IMR-90 (cell line): ENCODE measurements around the gene ST3GAL3. TPM values are rescaled to one million over a fixed set of nuclear protein-coding genes. Genes with fewer than 3 reads are reported as not detected.
A peak's percentile ranks its signal among the peaks of the same experiment; 100 is the strongest.

Experiments used
- ATAC-seq: fragments of 200-7000 bp; cut with Tn5 transposase; 2 replicates; pipeline ENCODE4 v1.9.1; 2020; ENCODE audit warnings: low read depth, mild to moderate bottlenecking, moderate library complexity
- BruUV-seq: library from RNA; stranded (reverse); fragments of 400-500 nt; replicated peaks from 2 replicates; lab custom pipeline; 2021; lab: Mats Ljungman, UMichigan
- CTCF ChIA-PET: fragments of 300-600 bp; formaldehyde crosslinking; extraction: SDS; loops from one replicate; lab custom pipeline; 2021; ENCODE audit warnings: antibody characterized with exemption; lab: Yijun Ruan, JAX
- POLR2A ChIA-PET: fragments of 300-600 bp; sonication (Branson Sonifier 250); formaldehyde crosslinking; loops from one replicate; lab custom pipeline; 2022; ENCODE audit warnings: antibody characterized with exemption; ENCODE audit not compliant: unreplicated experiment; lab: Charles Lee
- DNase-seq: peaks from one replicate; pipeline ENCODE4 v3.0.0; 2013
- H2AFZ ChIP-seq: replicated peaks from 2 replicates; pipeline ENCODE3; 2013; ENCODE audit warnings: low read length, mild to moderate bottlenecking; ENCODE audit not compliant: poor library complexity
- H2AK5ac ChIP-seq: 2 replicates; pipeline ENCODE4 v1.6.1; 2013; ENCODE audit warnings: low read depth, low read length, inconsistent platforms
- H2AK9ac ChIP-seq: replicated peaks from 2 replicates; pipeline ENCODE3; 2013; ENCODE audit warnings: mild to moderate bottlenecking, low read depth, low read length, moderate library complexity; ENCODE audit not compliant: poor library complexity
- H2BK120ac ChIP-seq: 2 replicates; pipeline ENCODE4 v1.6.1; 2013; ENCODE audit warnings: low read depth, low read length, inconsistent platforms
- H2BK15ac ChIP-seq: 3 replicates; pipeline ENCODE4 v1.6.1; 2013; ENCODE audit warnings: low read depth, low read length, inconsistent platforms
- H2BK20ac ChIP-seq: 2 replicates; pipeline ENCODE4 v1.6.1; 2013; ENCODE audit warnings: low read depth, mild to moderate bottlenecking, inconsistent platforms, low read length, moderate library complexity
- H2BK5ac ChIP-seq: 2 replicates; pipeline ENCODE4 v1.6.1; 2013; ENCODE audit warnings: mild to moderate bottlenecking, low read depth, low read length, inconsistent platforms; ENCODE audit not compliant: poor library complexity, severe bottlenecking
- H3K14ac ChIP-seq: replicated peaks from 2 replicates; pipeline ENCODE4 v1.6.1; 2013; ENCODE audit warnings: low read depth, low read length, inconsistent platforms
- H3K18ac ChIP-seq: 2 replicates; pipeline ENCODE4 v1.6.1; 2013; ENCODE audit warnings: low read depth, low read length, control low read depth
- H3K23ac ChIP-seq: 2 replicates; pipeline ENCODE4 v1.6.1; 2013; ENCODE audit warnings: low read depth, low read length, inconsistent platforms
- H3K27ac ChIP-seq: 2 replicates; pipeline ENCODE4 v1.5.1; 2013; ENCODE audit warnings: mild to moderate bottlenecking, control low read depth, low read length; ENCODE audit not compliant: insufficient read depth
- H3K27me3 ChIP-seq: 2 replicates; pipeline ENCODE4 v1.6.1; 2013; ENCODE audit warnings: low read length; ENCODE audit not compliant: control insufficient read depth, insufficient read depth
- H3K36me3 ChIP-seq: 2 replicates; pipeline ENCODE4 v1.6.1; 2013; ENCODE audit warnings: low read length, mixed read lengths; ENCODE audit not compliant: control insufficient read depth, insufficient read depth
- H3K4ac ChIP-seq: 2 replicates; pipeline ENCODE4 v1.6.1; 2013; ENCODE audit warnings: low read depth, low read length, inconsistent platforms
- H3K4me1 ChIP-seq: 2 replicates; pipeline ENCODE4 v1.6.1; 2013; ENCODE audit warnings: low read length, mixed read lengths; ENCODE audit not compliant: control insufficient read depth, insufficient read depth
- H3K4me2 ChIP-seq: 2 replicates; pipeline ENCODE4 v1.6.1; 2013; ENCODE audit warnings: low read depth, mild to moderate bottlenecking, control low read depth, low read length, moderate library complexity
- H3K4me3 ChIP-seq: 2 replicates; pipeline ENCODE4 v1.5.1; 2013; ENCODE audit warnings: low read depth, mild to moderate bottlenecking, control low read depth, low read length, moderate library complexity; ENCODE audit not compliant: insufficient read depth
- H3K56ac ChIP-seq: 2 replicates; pipeline ENCODE4 v1.6.1; 2013; ENCODE audit warnings: low read length, inconsistent platforms; ENCODE audit not compliant: insufficient read depth; ENCODE audit errors: extremely low read depth
- H3K79me1 ChIP-seq, 2 experiments: 2 replicates each; pipeline ENCODE4 v1.6.1; 2013; ENCODE audit warnings: low read length in 2 of 2, inconsistent platforms in 1 of 2, low read depth in 1 of 2
- H3K9ac ChIP-seq: 2 replicates; pipeline ENCODE4 v1.6.1; 2013; ENCODE audit warnings: low read depth, low read length, control low read depth
- H3K9me1 ChIP-seq: 2 replicates; pipeline ENCODE4 v1.6.1; 2013; ENCODE audit warnings: low read length, inconsistent platforms; ENCODE audit not compliant: insufficient read depth
- H3K9me3 ChIP-seq: 2 replicates; pipeline ENCODE4 v1.6.1; 2013; ENCODE audit warnings: low read length; ENCODE audit not compliant: control insufficient read depth, insufficient read depth
- H4K20me1 ChIP-seq: 2 replicates; pipeline ENCODE4 v1.6.1; 2013; ENCODE audit warnings: low read length, inconsistent platforms; ENCODE audit not compliant: insufficient read depth
- H4K5ac ChIP-seq: 2 replicates; pipeline ENCODE4 v1.6.1; 2013; ENCODE audit warnings: mild to moderate bottlenecking, low read depth, low read length, control low read depth
- H4K8ac ChIP-seq, 2 experiments: 2 replicates each; pipeline ENCODE4 v1.6.1; 2013; ENCODE audit warnings: low read depth in 2 of 2, low read length in 2 of 2, control low read depth in 1 of 2, inconsistent platforms in 1 of 2
- H4K91ac ChIP-seq: 2 replicates; pipeline ENCODE4 v1.6.1; 2013; ENCODE audit warnings: low read depth, low read length, inconsistent platforms; ENCODE audit not compliant: insufficient read depth
- ELK1 ChIP-seq: fragments of 150-350 bp; IDR thresholded peaks from 2 replicates; pipeline ENCODE4 v1.6.1; 2016; ENCODE audit warnings: low read depth, mild to moderate bottlenecking, low read length, moderate library complexity, borderline replicate concordance
- MAZ ChIP-seq: IDR thresholded peaks from 2 replicates; pipeline ENCODE4 v1.6.1; 2012; ENCODE audit warnings: low read depth, mild to moderate bottlenecking, low read length, improper control_type of control experiment, moderate library complexity, borderline replicate concordance
- POLR2A ChIP-seq: IDR thresholded peaks from 2 replicates; pipeline ENCODE4 v1.6.1; 2012; ENCODE audit warnings: mild to moderate bottlenecking, low read depth, low read length
- WGBS, 2 experiments: methylation state at CpG; one replicate each; pipeline versions ENCODE4 v1.1.5 to v1.1.7; 2013; ENCODE audit warnings: missing lambda C conversion rate in 2 of 2; ENCODE audit not compliant: insufficient read length in 1 of 2; ENCODE audit errors: extremely low coverage in 2 of 2; 5-methylcytosine and 5-hydroxymethylcytosine counted together
- dilution Hi-C: fragments of 300-500 bp; cut with HindIII; formaldehyde crosslinking; loops from one replicate; pipeline ENCODE4 v1.14.3; 2018; ENCODE audit warnings: low sequenced_read_pairs; ENCODE audit not compliant: unreplicated experiment
- in situ Hi-C: fragments of 300-500 bp; cut with MboI; formaldehyde crosslinking; loops from 3 replicates; pipeline ENCODE4 v1.14.3; 2019; ENCODE audit warnings: low sequenced_read_pairs, inconsistent platforms, mixed read lengths
- intact Hi-C: fragments of 100-400 bp; cut with micrococcal nuclease; formaldehyde crosslinking; loops from 2 replicates; pipeline ENCODE4 v1.10.0; 2022
- polyA plus RNA-seq, 3 experiments: library from polyadenylated mRNA; depleted of rRNA; stranded (reverse); fragments of >200 nt; gene quantifications; 2 replicates each; pipeline ENCODE4 v1.2.3, GENCODE V29; 2012; ENCODE audit warnings: low replicate concordance in 1 of 3
- total RNA-seq: library from RNA; depleted of rRNA; stranded (reverse); fragments of >200 nt; gene quantifications from 2 replicates; pipeline ENCODE4 v1.2.3, GENCODE V29; 2012

The ST3GAL3 gene
- total and polyA plus RNA-seq, 2 of the 4 experiments (the other 2 are of a cell fraction) = 12.0 to 14.8 TPM

DNA sequence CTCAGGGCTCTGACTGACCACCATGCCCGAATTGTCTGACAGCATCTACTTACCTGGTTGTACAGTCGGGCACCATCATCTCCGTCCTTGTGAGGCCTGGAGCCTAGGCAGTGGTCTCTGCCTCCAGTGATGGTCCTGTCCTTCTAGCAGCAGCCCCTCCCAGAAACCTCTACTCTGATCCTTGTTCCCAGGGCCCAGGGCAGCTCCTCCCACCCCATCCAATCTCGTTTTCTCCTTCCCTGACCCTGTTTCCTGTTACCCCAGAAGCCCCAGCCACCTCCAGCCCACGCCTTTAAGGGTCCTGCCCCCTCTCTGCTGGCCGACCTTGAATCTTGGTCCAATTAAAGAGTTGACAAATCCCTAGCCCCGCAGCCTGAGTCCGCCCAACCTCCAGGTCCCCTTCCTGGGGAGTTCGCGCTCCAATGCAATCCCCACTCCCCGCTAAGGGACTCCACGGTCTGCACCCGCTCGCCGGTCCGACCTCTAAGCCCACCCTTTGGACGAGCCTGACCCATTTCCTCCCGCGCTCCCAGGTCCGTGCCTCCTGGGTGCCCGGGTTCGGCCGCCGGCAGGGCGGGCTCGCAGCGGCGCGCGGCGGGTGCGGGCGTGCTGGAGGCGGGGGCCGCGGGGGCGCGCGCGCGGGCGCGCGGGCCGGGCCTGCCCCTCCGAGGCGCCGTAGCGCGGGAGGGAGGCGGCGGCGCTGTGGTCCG, 271.4 kb downstream of the ST3GAL3 start, which contains the start of gene B4GALT2:
B4GALT2 (plus strand) TSS at position 660 of the 710 bp plus-strand sequence. CDS start 1,951 bp downstream, outside the sequence.
- Histone ChIP-seq H3K4me1 (peaks cover 23% of the 10 kb centered on the region), H4K8ac (peak within 1 kb of the TSS; percentile 79), H3K9ac (peak within 1 kb of the TSS; percentile 89), H3K27ac (peak within 1 kb of the TSS; percentile 86), H4K91ac (peak within 1 kb of the TSS; percentile 90), H3K23ac (peak within 1 kb of the TSS; percentile 84), H3K9me3 (no peaks in the 10 kb centered on the region), H2AK5ac (peak within 1 kb of the TSS; percentile 76), H2AK9ac (peak within 1 kb of the TSS; percentile 100), H3K79me1 (peaks cover 47 to 79% of the 10 kb centered on the region in 2 experiments; a peak in 3 of 4 replicates), H2AFZ (peak within 1 kb of the TSS; percentile 93), H2BK120ac (peak within 1 kb of the TSS; percentile 20), H3K4me3 (peak within 1 kb of the TSS; percentile 72), H3K4me2 (peak within 1 kb of the TSS; percentile 96), H4K5ac (peak within 1 kb of the TSS; percentile 25), H3K27me3 (no peaks in the 10 kb centered on the region), H3K4ac (peak within 1 kb of the TSS; percentile 95), H3K9me1 (peaks cover 42% of the 10 kb centered on the region), H4K20me1 (peaks cover 50% of the 10 kb centered on the region), H2BK5ac (peak within 1 kb of the TSS; percentile 69), H3K18ac (no peak within 1 kb of the TSS; the same call in 1 of the 2 replicates), H3K14ac (peak within 1 kb of the TSS; percentile 88), H3K36me3 (peaks cover 35% of the 10 kb centered on the region), H2BK15ac (peak within 1 kb of the TSS; percentile 69; the same call in 2 of the 3 replicates), H2BK20ac (no peak within 1 kb of the TSS), H3K56ac (peak within 1 kb of the TSS; percentile 39; the same call in 1 of the 2 replicates)
- DNase-seq (no peak), ATAC-seq (peak; percentile 33)
- 0 out of 2 replicates have a peak, but pooled peaks have one; percentile 2 for TF ChIP-seq POLR2A
- TF ChIP-seq ELK1 = no peak
- TF ChIP-seq MAZ = peak; percentile 19; the same call in 1 of the 2 replicates
- ChIA-PET POLR2A (no interaction called here), CTCF (no interaction called here)
- intact Hi-C loops (no loop called here), dilution Hi-C loops (no loop called here), in situ Hi-C loops (no loop called here)
- 11% methylated on average over 15 of the region's 54 CpGs; no CpG with 5 or more reads in 1 of the 2 experiments for WGBS, 2 experiments
- no TSS peak for BruUV-seq
